K562 (cell line): Measurements from ENCODE around the gene DBF4B.

Experiments used
- ERF ChIP-seq: fragments of 450-650 bp; formaldehyde crosslinking; IDR thresholded peaks from 2 replicates; pipeline ENCODE4 v1.4.0; 2020; ENCODE audit warnings: mild to moderate bottlenecking, mixed read lengths
- ETV5 ChIP-seq: sonication (generic); formaldehyde crosslinking; IDR thresholded peaks from 2 replicates; pipeline ENCODE4 v1.4.0; 2020; ENCODE audit warnings: low read depth, mild to moderate bottlenecking, missing genetic modification reagents
- GABPA ChIP-seq: fragments of 200-800 bp; sonication (Bioruptor generic); conservative IDR thresholded peaks from 2 replicates; pipeline ENCODE4 v1.6.1; 2016; ENCODE audit warnings: low read depth, missing genetic modification characterization, missing compliant biosample characterization
- HNRNPUL1 ChIP-seq: fragments of 200-400 bp; formaldehyde crosslinking; IDR thresholded peaks from 2 replicates; pipeline ENCODE4 v1.6.1; 2017; ENCODE audit warnings: low read length
- ZNF561 ChIP-seq: fragments of 450-650 bp; formaldehyde crosslinking; conservative IDR thresholded peaks from 2 replicates; pipeline ENCODE4 v1.4.0; 2020; ENCODE audit warnings: mild to moderate bottlenecking, moderate library complexity
- TF ChIP-seq, protein P1 (sequence below): sonication (generic); formaldehyde crosslinking; IDR thresholded peaks from 2 replicates; pipeline ENCODE4 v1.5.0; 2020; ENCODE audit warnings: missing genetic modification reagents
- TF ChIP-seq, protein P2 (sequence below): sonication (generic); formaldehyde crosslinking; IDR thresholded peaks from 2 replicates; pipeline ENCODE4 v1.8.1; 2023; ENCODE audit warnings: mild to moderate bottlenecking, missing genetic modification reagents
- TF ChIP-seq, protein P3 (sequence below): fragments of 450-650 bp; IDR thresholded peaks from 2 replicates; pipeline ENCODE4 v1.6.1; 2018; ENCODE audit warnings: mild to moderate bottlenecking, low read depth; ENCODE audit not compliant: partially characterized antibody

DNA sequence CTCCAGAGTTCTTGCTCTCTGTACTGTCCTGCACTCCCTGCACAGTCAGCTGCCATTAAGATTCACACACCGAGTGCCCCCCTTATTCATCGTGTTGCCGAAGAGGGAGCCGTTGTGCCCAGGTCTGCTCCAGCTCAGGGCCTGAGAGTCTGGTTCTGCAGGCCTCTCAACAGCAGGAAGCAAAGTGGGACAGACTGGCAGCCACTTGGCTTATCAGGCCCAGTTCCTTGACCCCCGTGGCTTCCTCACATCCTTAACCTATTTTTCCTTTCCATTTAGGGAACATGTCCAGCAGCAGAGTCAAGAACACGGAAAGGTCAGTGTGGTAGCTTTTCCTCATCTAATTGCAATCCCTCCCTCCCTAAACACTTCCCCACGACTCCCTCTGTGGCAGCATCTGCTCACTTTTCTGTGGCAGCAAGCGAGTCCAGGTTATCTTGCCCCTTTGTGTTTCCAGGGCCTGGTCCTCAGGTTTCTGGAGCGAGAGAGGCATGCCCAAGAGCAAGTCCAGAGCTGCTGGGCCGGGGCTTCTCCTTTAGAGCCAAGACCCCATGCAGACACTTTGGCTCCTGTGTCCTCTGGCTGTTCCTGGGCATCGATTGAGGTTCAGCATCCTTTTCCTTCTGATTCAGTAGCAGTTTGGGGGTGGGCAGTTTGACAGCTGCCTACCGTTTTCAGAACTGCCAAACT, 28.2 kb downstream of the DBF4B start:
- TF ChIP-seq, protein P1, sequence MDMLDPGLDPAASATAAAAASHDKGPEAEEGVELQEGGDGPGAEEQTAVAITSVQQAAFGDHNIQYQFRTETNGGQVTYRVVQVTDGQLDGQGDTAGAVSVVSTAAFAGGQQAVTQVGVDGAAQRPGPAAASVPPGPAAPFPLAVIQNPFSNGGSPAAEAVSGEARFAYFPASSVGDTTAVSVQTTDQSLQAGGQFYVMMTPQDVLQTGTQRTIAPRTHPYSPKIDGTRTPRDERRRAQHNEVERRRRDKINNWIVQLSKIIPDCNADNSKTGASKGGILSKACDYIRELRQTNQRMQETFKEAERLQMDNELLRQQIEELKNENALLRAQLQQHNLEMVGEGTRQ (CRISPR knock-in tag): no peak
- TF ChIP-seq ERF: no peak
- TF ChIP-seq, protein P2, sequence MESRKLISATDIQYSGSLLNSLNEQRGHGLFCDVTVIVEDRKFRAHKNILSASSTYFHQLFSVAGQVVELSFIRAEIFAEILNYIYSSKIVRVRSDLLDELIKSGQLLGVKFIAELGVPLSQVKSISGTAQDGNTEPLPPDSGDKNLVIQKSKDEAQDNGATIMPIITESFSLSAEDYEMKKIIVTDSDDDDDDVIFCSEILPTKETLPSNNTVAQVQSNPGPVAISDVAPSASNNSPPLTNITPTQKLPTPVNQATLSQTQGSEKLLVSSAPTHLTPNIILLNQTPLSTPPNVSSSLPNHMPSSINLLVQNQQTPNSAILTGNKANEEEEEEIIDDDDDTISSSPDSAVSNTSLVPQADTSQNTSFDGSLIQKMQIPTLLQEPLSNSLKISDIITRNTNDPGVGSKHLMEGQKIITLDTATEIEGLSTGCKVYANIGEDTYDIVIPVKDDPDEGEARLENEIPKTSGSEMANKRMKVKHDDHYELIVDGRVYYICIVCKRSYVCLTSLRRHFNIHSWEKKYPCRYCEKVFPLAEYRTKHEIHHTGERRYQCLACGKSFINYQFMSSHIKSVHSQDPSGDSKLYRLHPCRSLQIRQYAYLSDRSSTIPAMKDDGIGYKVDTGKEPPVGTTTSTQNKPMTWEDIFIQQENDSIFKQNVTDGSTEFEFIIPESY (CRISPR knock-in tag): no peak
- TF ChIP-seq, protein P3, sequence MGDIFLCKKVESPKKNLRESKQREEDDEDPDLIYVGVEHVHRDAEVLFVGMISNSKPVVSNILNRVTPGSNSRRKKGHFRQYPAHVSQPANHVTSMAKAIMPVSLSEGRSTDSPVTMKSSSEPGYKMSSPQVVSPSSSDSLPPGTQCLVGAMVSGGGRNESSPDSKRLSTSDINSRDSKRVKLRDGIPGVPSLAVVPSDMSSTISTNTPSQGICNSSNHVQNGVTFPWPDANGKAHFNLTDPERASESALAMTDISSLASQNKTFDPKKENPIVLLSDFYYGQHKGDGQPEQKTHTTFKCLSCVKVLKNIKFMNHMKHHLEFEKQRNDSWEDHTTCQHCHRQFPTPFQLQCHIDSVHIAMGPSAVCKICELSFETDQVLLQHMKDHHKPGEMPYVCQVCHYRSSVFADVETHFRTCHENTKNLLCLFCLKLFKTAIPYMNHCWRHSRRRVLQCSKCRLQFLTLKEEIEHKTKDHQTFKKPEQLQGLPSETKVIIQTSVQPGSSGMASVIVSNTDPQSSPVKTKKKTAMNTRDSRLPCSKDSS: no peak
- TF ChIP-seq ETV5 (CRISPR knock-in tag): no peak
- TF ChIP-seq ZNF561: no peak
- TF ChIP-seq HNRNPUL1: no peak
- no peak for TF ChIP-seq GABPA (tag)
